Endothelial cell of umbilical vein (primary cell): ENCODE data around the gene IGFBP6.

ENCODE experiments used
- CTCF ChIP-seq, 2 donors: IDR thresholded peaks; 1 replicate in 1 of 2; 2 replicates in 1 of 2; pipeline ENCODE4 v1.5.1; 2011; ENCODE audit warnings: low read length in 2 of 2, mild to moderate bottlenecking in 2 of 2, moderate library complexity in 2 of 2, control low read depth in 1 of 2, inconsistent platforms in 1 of 2, low read depth in 1 of 2; ENCODE audit not compliant: insufficient read depth in 1 of 2; ENCODE audit errors: extremely low read depth in 1 of 2
- EZH2 ChIP-seq: IDR thresholded peaks from 2 replicates; pipeline ENCODE4 v1.6.1; 2012; ENCODE audit warnings: borderline replicate concordance, low read depth, mild to moderate bottlenecking, moderate library complexity, low read length, inconsistent platforms; ENCODE audit not compliant: severe bottlenecking
- GATA2 ChIP-seq: IDR thresholded peaks from 2 replicates; pipeline ENCODE4 v1.7.0; 2011; ENCODE audit warnings: low read depth, mild to moderate bottlenecking, moderate library complexity, mixed read lengths, low read length; ENCODE audit not compliant: insufficient read length, insufficient read depth
- JUN ChIP-seq: IDR thresholded peaks from 2 replicates; pipeline ENCODE4 v1.6.1; 2011; ENCODE audit warnings: borderline replicate concordance, low read depth; ENCODE audit not compliant: insufficient read length, insufficient read depth
- POLR2A ChIP-seq: IDR thresholded peaks from 2 replicates; pipeline ENCODE4 v1.6.1; 2012; ENCODE audit warnings: low read depth, mild to moderate bottlenecking, control low read depth, low read length
- POLR2AphosphoS5 ChIP-seq: IDR thresholded peaks from 2 replicates; pipeline ENCODE4 v1.6.1; 2012; ENCODE audit warnings: low read depth, mild to moderate bottlenecking, control low read depth, low read length, moderate library complexity; ENCODE audit not compliant: insufficient read depth

DNA sequence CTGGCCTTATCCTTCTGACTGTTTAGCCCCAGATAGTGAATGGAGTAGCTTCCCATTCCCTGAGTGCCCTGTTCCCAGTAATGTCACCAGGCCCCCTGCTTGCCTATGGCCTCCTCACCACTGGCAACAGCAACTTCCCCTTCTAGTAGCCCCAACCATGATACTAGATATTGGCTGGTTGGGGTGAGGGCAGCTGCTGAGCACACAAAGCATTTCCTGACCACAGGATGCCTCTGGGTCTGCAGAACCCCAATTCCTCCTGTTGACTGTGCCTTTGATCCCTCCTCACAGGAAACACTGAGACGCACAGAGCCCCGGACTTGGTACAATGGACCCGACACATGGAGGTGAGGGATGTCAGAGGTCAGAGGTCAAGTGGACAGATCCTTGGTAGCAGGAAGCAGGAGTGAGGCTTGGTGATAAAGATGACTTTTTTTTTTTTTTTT lies 6.4 kb downstream of the IGFBP6 start:
- TF ChIP-seq POLR2A (no peak), JUN (no peak), CTCF (IDR thresholded peaks at IDR 0.05; ENCODE audit: extremely low read depth in 1 of 2, insufficient read depth in 1 of 2, low read depth in 1 of 2, low read length in 2 of 2) (no peak), POLR2AphosphoS5 (no peak), GATA2 (no peak), EZH2 (no peak)
